Right lung (tissue), 5 donors: ENCODE measurements around the gene PIGO. TPM values are rescaled to one million over a fixed set of nuclear protein-coding genes. Genes with fewer than 3 reads are reported as not detected.

Source experiments
- DNase-seq, 2 donors: peaks; one replicate each; pipeline ENCODE4 v3.0.0-alpha.2; 2013
- polyA plus RNA-seq, 5 donors: library from polyadenylated mRNA; unstranded; fragments of 120-200 nt; gene quantifications; one replicate each; pipeline versions ENCODE4 v1.2.1 to v1.2.3, GENCODE V29; 2013; ENCODE audit warnings: inconsistent platforms in 1 of 5, low replicate concordance in 1 of 5; ENCODE audit not compliant: insufficient read length in 5 of 5, insufficient read depth in 1 of 5

The PIGO gene
- polyA plus RNA-seq, 5 donors, result 20.2 to 25.6 (median 21.3) TPM

- no peak for DNase-seq
These were observed 11.2 kb upstream of the PIGO start for GRCh38 chr9:35107297-35108290.

- no peak for DNase-seq
These were observed 9.9 kb upstream of the PIGO start for GRCh38 chr9:35106343-35106730.

GRCh38 chr9:35105571-35106342 is 9.4 kb upstream of the PIGO start:
- DNase-seq, result no peak

GRCh38 chr9:35105126-35105525 is 8.7 kb upstream of the PIGO start:
- DNase-seq, result no peak

GRCh38 chr9:35104586-35104985 is 8.2 kb upstream of the PIGO start:
- no peak for DNase-seq

GRCh38 chr9:35103660-35104191 is 7.3 kb upstream of the PIGO start:
- no peak for DNase-seq

GRCh38 chr9:35102769-35103659 is 6.6 kb upstream of the PIGO start, which contains the start of gene STOML2:
STOML2 (minus strand) TSS chr9:35103131; CDS start chr9:35103094, 37 bp downstream.
- DNase-seq, result peak; percentile 92 to 94

GRCh38 chr9:35102465-35102768 is 6.0 kb upstream of the PIGO start:
- no peak for DNase-seq

- DNase-seq, result no peak
These were observed 1.2 kb upstream of the PIGO start for GRCh38 chr9:35097573-35097972.

GRCh38 chr9:35091536-35091935 is 4.9 kb downstream of the PIGO start:
- DNase-seq, result no peak

GRCh38 chr9:35089434-35089833 is 7.0 kb downstream of the PIGO start:
- no peak for DNase-seq

- DNase-seq, result no peak
These were observed 11.3 kb downstream of the PIGO start for GRCh38 chr9:35085078-35085477.

- DNase-seq, result peak; percentile 89 to 92
These were observed 16.7 kb downstream of the PIGO start, which contains the start of gene FANCG for GRCh38 chr9:35079426-35080341. FANCG (minus strand) TSS chr9:35079942; CDS start chr9:35079524, 418 bp downstream.

GRCh38 chr9:35079041-35079425 is 17.4 kb downstream of the PIGO start:
- DNase-seq, result no peak

- DNase-seq, result no peak
These were observed 18.3 kb downstream of the PIGO start for GRCh38 chr9:35078066-35078465.

GRCh38 chr9:35076848-35077247 is 19.5 kb downstream of the PIGO start:
- no peak for DNase-seq

GRCh38 chr9:35075358-35075757 is 21.0 kb downstream of the PIGO start:
- no peak for DNase-seq

- no peak for DNase-seq
These were observed 21.6 kb downstream of the PIGO start for GRCh38 chr9:35074791-35075190.

- DNase-seq, result no peak
These were observed 22.2 kb downstream of the PIGO start for GRCh38 chr9:35074141-35074540.

GRCh38 chr9:35073279-35073612 is 23.1 kb downstream of the PIGO start:
- no peak for DNase-seq
